Activated B cell treated with CpG ODN at 0.5 μM for 24 hours (primary cell): Measurements from ENCODE around the gene INPP5A. TPM values are rescaled to one million over a fixed set of nuclear protein-coding genes. Genes with fewer than 3 reads are reported as not detected.

Experiments used
- ATAC-seq: fragments of 200-7000 bp; cut with Tn5 transposase; one replicate; pipeline ENCODE4 v1.10.0; 2021; ENCODE audit warnings: low read depth, mild to moderate bottlenecking, moderate library complexity
- CTCF ChIA-PET: fragments of 350-600 bp; sonication (Branson Sonifier 250); formaldehyde crosslinking; loops from one replicate; lab custom pipeline; 2021; ENCODE audit warnings: antibody characterized with exemption; lab: Charles Lee
- POLR2A ChIA-PET: fragments of 350-600 bp; sonication (Branson Sonifier 250); formaldehyde crosslinking; loops from one replicate; lab custom pipeline; 2021; ENCODE audit warnings: antibody characterized with exemption; lab: Charles Lee
- DNase-seq: peaks from one replicate; pipeline ENCODE4 v3.0.0; 2022
- H3K27ac Mint-ChIP-seq: one replicate; pipeline ENCODE4 v1.8.0; 2020; ENCODE audit warnings: mixed read lengths
- H3K27me3 Mint-ChIP-seq: one replicate; pipeline ENCODE4 v1.8.0; 2021; ENCODE audit warnings: mixed read lengths
- H3K36me3 Mint-ChIP-seq: one replicate; pipeline ENCODE4 v1.8.0; 2021; ENCODE audit warnings: low read depth, mixed read lengths
- H3K4me1 Mint-ChIP-seq: one replicate; pipeline ENCODE4 v1.8.0; 2021; ENCODE audit warnings: mixed read lengths
- H3K4me3 Mint-ChIP-seq: one replicate; pipeline ENCODE4 v1.8.0; 2020; ENCODE audit warnings: mild to moderate bottlenecking, mixed read lengths
- H3K9me3 Mint-ChIP-seq: one replicate; pipeline ENCODE4 v1.8.0; 2020; ENCODE audit warnings: mixed read lengths
- CTCF ChIP-seq: fragments of 200-600 bp; IDR thresholded peaks from one replicate; pipeline ENCODE4 v1.8.0; 2022; ENCODE audit warnings: antibody characterized with exemption, mild to moderate bottlenecking
- intact Hi-C: fragments of 100-400 bp; cut with micrococcal nuclease; formaldehyde crosslinking; loops from one replicate; pipeline ENCODE4 v1.15.1; 2024
- total RNA-seq: library from RNA; stranded (reverse); gene quantifications from 2 replicates; pipeline ENCODE4 v1.2.3, GENCODE V29; 2022

Gene INPP5A
- total RNA-seq, 1 donor from 2014 or later: 24.9 TPM

- CTCF ChIA-PET: no interaction called here
- POLR2A ChIA-PET: no interaction called here
- Mint-ChIP-seq H3K4me3 (no peak overlapping the region), H3K9me3 (no peaks in the 10 kb centered on the region), H3K4me1 (peaks cover 8% of the 10 kb centered on the region), H3K27me3 (no peaks in the 10 kb centered on the region), H3K27ac (no peak overlapping the region), H3K36me3 (peaks cover 37% of the 10 kb centered on the region)
- peak; percentile 3 for DNase-seq
- intact Hi-C loops: no loop called here
- no peak for TF ChIP-seq CTCF
- no peak for ATAC-seq
Measured at GRCh38 chr10:132645630-132646442, 108.2 kb downstream of the INPP5A start.

GRCh38 chr10:132646443-132647097 is 109.0 kb downstream of the INPP5A start:
- DNase-seq (peak; percentile 6), ATAC-seq (no peak)
- no peak for TF ChIP-seq CTCF
- POLR2A ChIA-PET: interaction anchor here (0.7 kb wide), 1 partner anchor 236 kb away, joined by 8 read pairs; no protein-coding TSS in a partner anchor
- CTCF ChIA-PET: no interaction called here
- intact Hi-C loops: no loop called here
- H3K4me1 Mint-ChIP-seq: peaks cover 8% of the 10 kb centered on the region
- H3K36me3 Mint-ChIP-seq: peaks cover 37% of the 10 kb centered on the region
- H3K27me3 Mint-ChIP-seq: no peaks in the 10 kb centered on the region
- no peaks in the 10 kb centered on the region for H3K9me3 Mint-ChIP-seq
- H3K4me3 Mint-ChIP-seq: no peak overlapping the region
- H3K27ac Mint-ChIP-seq: no peak overlapping the region

- TF ChIP-seq CTCF: no peak
- Mint-ChIP-seq H3K27me3 (no peaks in the 10 kb centered on the region), H3K9me3 (no peaks in the 10 kb centered on the region), H3K27ac (no peak overlapping the region), H3K4me1 (peaks cover 6% of the 10 kb centered on the region), H3K4me3 (no peak overlapping the region), H3K36me3 (peaks cover 43% of the 10 kb centered on the region)
- ATAC-seq (no peak), DNase-seq (no peak)
- ChIA-PET CTCF (no interaction called here), POLR2A (interaction anchor here (0.7 kb wide), 1 partner anchor 237 kb away, joined by 8 read pairs; no protein-coding TSS in a partner anchor)
- intact Hi-C loops: no loop called here
Measured at GRCh38 chr10:132647424-132647823, 109.8 kb downstream of the INPP5A start.

- DNase-seq (no peak), ATAC-seq (no peak)
- intact Hi-C loops: no loop called here
- no peak overlapping the region for H3K27ac Mint-ChIP-seq
- no peak for TF ChIP-seq CTCF
- no peaks in the 10 kb centered on the region for H3K27me3 Mint-ChIP-seq
- peaks cover 46% of the 10 kb centered on the region for H3K36me3 Mint-ChIP-seq
- no peaks in the 10 kb centered on the region for H3K9me3 Mint-ChIP-seq
- ChIA-PET CTCF (no interaction called here), POLR2A (no interaction called here)
- H3K4me3 Mint-ChIP-seq: no peak overlapping the region
- H3K4me1 Mint-ChIP-seq: peaks cover 3% of the 10 kb centered on the region
Measured at GRCh38 chr10:132648072-132648850, 110.7 kb downstream of the INPP5A start.
